DOHH2 (cell line): Measurements from ENCODE around the gene GALNT18.

Source experiments
- CTCF ChIP-seq: fragments of 200-600 bp; sonication (generic); IDR thresholded peaks from one replicate; pipeline ENCODE4 v1.5.1; 2014; ENCODE audit warnings: antibody characterized with exemption, mild to moderate bottlenecking, low read depth, low read length; ENCODE audit not compliant: poor library complexity, severe bottlenecking
- EZH2phosphoT487 ChIP-seq: fragments of 200-600 bp; sonication (generic); IDR thresholded peaks from 2 replicates; pipeline ENCODE4 v1.6.1; 2017; ENCODE audit warnings: borderline replicate concordance, mild to moderate bottlenecking, antibody characterized with exemption, low read length, moderate library complexity, mixed read lengths

GRCh38 chr11:11622340-11622706, 518 bp upstream of the GALNT18 start:
- TF ChIP-seq CTCF (no peak), EZH2phosphoT487 (no peak)
